GM12878 (cell line): ENCODE measurements around the gene DISC1.

Experiments
- BACH1 ChIP-seq: fragments of 450-650 bp; IDR thresholded peaks from 2 replicates; pipeline ENCODE4 v1.6.1; 2017; ENCODE audit warnings: mild to moderate bottlenecking, borderline replicate concordance
- ESRRA ChIP-seq: IDR thresholded peaks from 2 replicates; pipeline ENCODE4 v1.6.1; 2012; ENCODE audit warnings: mild to moderate bottlenecking, low read length, improper control_type of control experiment
- EZH2 ChIP-seq: IDR thresholded peaks from 2 replicates; pipeline ENCODE4 v1.6.1; 2012; ENCODE audit warnings: low read depth, mild to moderate bottlenecking, control low read depth, inconsistent platforms, low read length, borderline replicate concordance; ENCODE audit not compliant: control insufficient read depth
- HCFC1 ChIP-seq: fragments of 150-350 bp; IDR thresholded peaks from 2 replicates; pipeline ENCODE4 v1.6.1; 2014; ENCODE audit warnings: low read length
- KDM1A ChIP-seq: fragments of 200-600 bp; sonication (generic); IDR thresholded peaks from 2 replicates; pipeline ENCODE4 v1.6.1; 2016; ENCODE audit warnings: borderline replicate concordance
- NR2C2 ChIP-seq: IDR thresholded peaks from 2 replicates; pipeline ENCODE4 v1.6.1; 2011; ENCODE audit warnings: borderline replicate concordance, low read depth; ENCODE audit not compliant: control insufficient read depth, insufficient read length
- PML ChIP-seq: IDR thresholded peaks from 2 replicates; pipeline ENCODE4 v1.6.1; 2012; ENCODE audit warnings: low read length, inconsistent platforms
- POLR2A ChIP-seq: IDR thresholded peaks from 2 replicates; pipeline ENCODE4 v1.6.1; 2011; ENCODE audit warnings: low read depth, mild to moderate bottlenecking, low read length
- POLR2AphosphoS5 ChIP-seq: IDR thresholded peaks from 2 replicates; pipeline ENCODE4 v1.6.1; 2011; ENCODE audit warnings: mild to moderate bottlenecking, low read length, inconsistent platforms
- SPI1 ChIP-seq: IDR thresholded peaks from 2 replicates; pipeline ENCODE4 v1.6.1; 2011; ENCODE audit warnings: low read depth, mild to moderate bottlenecking, low read length, moderate library complexity, borderline replicate concordance; ENCODE audit not compliant: insufficient read depth
- YY1 ChIP-seq: IDR thresholded peaks from 2 replicates; pipeline ENCODE4 v1.6.1; 2011; ENCODE audit warnings: low read depth, mild to moderate bottlenecking, low read length
- ZNF24 ChIP-seq: fragments of 450-650 bp; IDR thresholded peaks from 2 replicates; pipeline ENCODE4 v1.6.1; 2017; ENCODE audit warnings: antibody characterized with exemption, mild to moderate bottlenecking
- TF ChIP-seq, protein P1 (sequence below), 3 experiments: IDR thresholded peaks in 2 of 3; conservative IDR thresholded peaks in 1 of 3; 2 replicates each; pipeline ENCODE4 v1.5.1; 2011; ENCODE audit warnings: low read depth in 3 of 3, low read length in 3 of 3, mild to moderate bottlenecking in 3 of 3, control low read depth in 2 of 3, moderate library complexity in 2 of 3, inconsistent platforms in 1 of 3, mixed read lengths in 1 of 3; ENCODE audit not compliant: control insufficient read depth in 2 of 3, insufficient read depth in 1 of 3; ENCODE audit errors: extremely low read depth in 1 of 3
- TF ChIP-seq, protein P2 (sequence below): fragments of 450-650 bp; formaldehyde crosslinking; IDR thresholded peaks from 2 replicates; pipeline ENCODE4 v1.4.0; 2020; ENCODE audit warnings: mild to moderate bottlenecking, moderate library complexity

GRCh38 chr1:231702804-231703203 is 76.2 kb downstream of the DISC1 start:
- TF ChIP-seq POLR2A (no peak), EZH2 (no peak), PML (no peak), ESRRA (no peak), NR2C2 (no peak), BACH1 (no peak), HCFC1 (no peak), SPI1 (no peak), ZNF24 (no peak), KDM1A (no peak), YY1 (no peak), POLR2AphosphoS5 (no peak)
- TF ChIP-seq, protein P1, sequence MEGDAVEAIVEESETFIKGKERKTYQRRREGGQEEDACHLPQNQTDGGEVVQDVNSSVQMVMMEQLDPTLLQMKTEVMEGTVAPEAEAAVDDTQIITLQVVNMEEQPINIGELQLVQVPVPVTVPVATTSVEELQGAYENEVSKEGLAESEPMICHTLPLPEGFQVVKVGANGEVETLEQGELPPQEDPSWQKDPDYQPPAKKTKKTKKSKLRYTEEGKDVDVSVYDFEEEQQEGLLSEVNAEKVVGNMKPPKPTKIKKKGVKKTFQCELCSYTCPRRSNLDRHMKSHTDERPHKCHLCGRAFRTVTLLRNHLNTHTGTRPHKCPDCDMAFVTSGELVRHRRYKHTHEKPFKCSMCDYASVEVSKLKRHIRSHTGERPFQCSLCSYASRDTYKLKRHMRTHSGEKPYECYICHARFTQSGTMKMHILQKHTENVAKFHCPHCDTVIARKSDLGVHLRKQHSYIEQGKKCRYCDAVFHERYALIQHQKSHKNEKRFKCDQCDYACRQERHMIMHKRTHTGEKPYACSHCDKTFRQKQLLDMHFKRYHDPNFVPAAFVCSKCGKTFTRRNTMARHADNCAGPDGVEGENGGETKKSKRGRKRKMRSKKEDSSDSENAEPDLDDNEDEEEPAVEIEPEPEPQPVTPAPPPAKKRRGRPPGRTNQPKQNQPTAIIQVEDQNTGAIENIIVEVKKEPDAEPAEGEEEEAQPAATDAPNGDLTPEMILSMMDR (IDR thresholded peaks at IDR 0.05 in 2 of 3, conservative IDR thresholded peaks at IDR 0.05 in 1 of 3; ENCODE audit: control insufficient read depth in 2 of 3, extremely low read depth in 1 of 3, insufficient read depth in 1 of 3, low read depth in 3 of 3, low read length in 3 of 3), result no peak
- TF ChIP-seq, protein P2, sequence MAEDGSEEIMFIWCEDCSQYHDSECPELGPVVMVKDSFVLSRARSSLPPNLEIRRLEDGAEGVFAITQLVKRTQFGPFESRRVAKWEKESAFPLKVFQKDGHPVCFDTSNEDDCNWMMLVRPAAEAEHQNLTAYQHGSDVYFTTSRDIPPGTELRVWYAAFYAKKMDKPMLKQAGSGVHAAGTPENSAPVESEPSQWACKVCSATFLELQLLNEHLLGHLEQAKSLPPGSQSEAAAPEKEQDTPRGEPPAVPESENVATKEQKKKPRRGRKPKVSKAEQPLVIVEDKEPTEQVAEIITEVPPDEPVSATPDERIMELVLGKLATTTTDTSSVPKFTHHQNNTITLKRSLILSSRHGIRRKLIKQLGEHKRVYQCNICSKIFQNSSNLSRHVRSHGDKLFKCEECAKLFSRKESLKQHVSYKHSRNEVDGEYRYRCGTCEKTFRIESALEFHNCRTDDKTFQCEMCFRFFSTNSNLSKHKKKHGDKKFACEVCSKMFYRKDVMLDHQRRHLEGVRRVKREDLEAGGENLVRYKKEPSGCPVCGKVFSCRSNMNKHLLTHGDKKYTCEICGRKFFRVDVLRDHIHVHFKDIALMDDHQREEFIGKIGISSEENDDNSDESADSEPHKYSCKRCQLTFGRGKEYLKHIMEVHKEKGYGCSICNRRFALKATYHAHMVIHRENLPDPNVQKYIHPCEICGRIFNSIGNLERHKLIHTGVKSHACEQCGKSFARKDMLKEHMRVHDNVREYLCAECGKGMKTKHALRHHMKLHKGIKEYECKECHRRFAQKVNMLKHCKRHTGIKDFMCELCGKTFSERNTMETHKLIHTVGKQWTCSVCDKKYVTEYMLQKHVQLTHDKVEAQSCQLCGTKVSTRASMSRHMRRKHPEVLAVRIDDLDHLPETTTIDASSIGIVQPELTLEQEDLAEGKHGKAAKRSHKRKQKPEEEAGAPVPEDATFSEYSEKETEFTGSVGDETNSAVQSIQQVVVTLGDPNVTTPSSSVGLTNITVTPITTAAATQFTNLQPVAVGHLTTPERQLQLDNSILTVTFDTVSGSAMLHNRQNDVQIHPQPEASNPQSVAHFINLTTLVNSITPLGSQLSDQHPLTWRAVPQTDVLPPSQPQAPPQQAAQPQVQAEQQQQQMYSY (CRISPR knock-in tag), result no peak
